PC-3 (cell line): ENCODE measurements around the gene QRSL1. TPM values are rescaled to one million over a fixed set of nuclear protein-coding genes. Genes with fewer than 3 reads are reported as not detected.

Experiments used
- ATAC-seq: fragments of 200-7000 bp; cut with Tn5 transposase; 2 replicates; pipeline ENCODE4 v1.9.1; 2020; ENCODE audit warnings: mild to moderate bottlenecking, moderate library complexity
- BruUV-seq: library from RNA; stranded (reverse); fragments of 400-500 nt; replicated peaks from 2 replicates; lab custom pipeline; 2021; lab: Mats Ljungman, UMichigan
- CTCF ChIA-PET: fragments of 300-600 bp; sonication (Branson Sonifier 250); formaldehyde crosslinking; loops from one replicate; lab custom pipeline; 2022; ENCODE audit warnings: antibody characterized with exemption; lab: Charles Lee
- POLR2A ChIA-PET: fragments of 300-600 bp; sonication (Branson Sonifier 250); formaldehyde crosslinking; loops from one replicate; lab custom pipeline; 2022; ENCODE audit warnings: antibody characterized with exemption; ENCODE audit not compliant: unreplicated experiment; lab: Charles Lee
- DNase-seq: peaks from one replicate; pipeline ENCODE4 v3.0.0-alpha.2; 2015
- H2AFZ ChIP-seq: fragments of 300-600 bp; sonication (generic); 2 replicates; pipeline ENCODE4 v1.6.0; 2016; ENCODE audit warnings: antibody characterized with exemption, low read length
- H3F3A ChIP-seq: fragments of 300-600 bp; sonication (generic); one replicate; pipeline ENCODE4 v1.6.0; 2017; ENCODE audit warnings: antibody characterized with exemption, low read length, control low read depth, mild to moderate bottlenecking; ENCODE audit not compliant: unreplicated experiment
- H3K27ac ChIP-seq: fragments of 300-600 bp; sonication (generic); 2 replicates; pipeline ENCODE4 v1.5.1; 2016; ENCODE audit warnings: mild to moderate bottlenecking, low read length
- H3K27me3 ChIP-seq: fragments of 300-600 bp; sonication (generic); 2 replicates; pipeline ENCODE4 v1.6.1; 2016; ENCODE audit warnings: low read length, mixed read lengths
- H3K36me3 ChIP-seq: fragments of 300-600 bp; sonication (generic); 2 replicates; pipeline ENCODE4 v1.6.1; 2016; ENCODE audit warnings: low read depth, mixed run types, low read length, mixed read lengths
- H3K4me1 ChIP-seq: fragments of 300-600 bp; sonication (generic); 2 replicates; pipeline ENCODE4 v1.5.1; 2016; ENCODE audit warnings: low read length; ENCODE audit not compliant: insufficient read depth
- H3K4me2 ChIP-seq: fragments of 300-600 bp; sonication (generic); 2 replicates; pipeline ENCODE4 v1.6.0; 2016; ENCODE audit warnings: low read length
- H3K4me3 ChIP-seq: fragments of 300-600 bp; sonication (generic); 2 replicates; pipeline ENCODE4 v1.5.1; 2016; ENCODE audit warnings: mild to moderate bottlenecking, low read length, mixed read lengths
- H3K79me2 ChIP-seq: fragments of 300-600 bp; sonication (generic); 2 replicates; pipeline ENCODE4 v1.6.1; 2017; ENCODE audit warnings: low read length, mixed read lengths
- H3K9ac ChIP-seq: fragments of 300-600 bp; sonication (generic); 2 replicates; pipeline ENCODE4 v1.6.0; 2016; ENCODE audit warnings: mild to moderate bottlenecking, low read length
- H3K9me2 ChIP-seq: fragments of 300-600 bp; sonication (generic); replicated peaks from 2 replicates; pipeline ENCODE4 v1.6.1; 2016; ENCODE audit warnings: mixed run types, low read length, mixed read lengths
- H3K9me3 ChIP-seq: fragments of 300-600 bp; sonication (generic); 2 replicates; pipeline ENCODE4 v1.6.1; 2016; ENCODE audit warnings: low read length, mixed read lengths
- H4K20me1 ChIP-seq: fragments of 300-600 bp; sonication (generic); 2 replicates; pipeline ENCODE4 v1.6.1; 2016; ENCODE audit warnings: low read length, mixed read lengths
- CTCF ChIP-seq: fragments of 300-600 bp; sonication (generic); conservative IDR thresholded peaks from 2 replicates; pipeline ENCODE4 v1.5.1; 2017; ENCODE audit warnings: antibody characterized with exemption, low read depth, mild to moderate bottlenecking, low read length
- EZH2 ChIP-seq: fragments of 300-600 bp; sonication (generic); IDR thresholded peaks from one replicate; pipeline ENCODE4 v1.6.1; 2017; ENCODE audit warnings: antibody characterized with exemption, mild to moderate bottlenecking, low read length; ENCODE audit not compliant: unreplicated experiment
- EZH2phosphoT487 ChIP-seq: fragments of 300-600 bp; sonication (generic); IDR thresholded peaks from 2 replicates; pipeline ENCODE4 v1.6.1; 2018; ENCODE audit warnings: mild to moderate bottlenecking, antibody characterized with exemption, low read length, borderline replicate concordance
- intact Hi-C: fragments of 100-400 bp; cut with micrococcal nuclease; formaldehyde crosslinking; loops from 2 replicates; pipeline ENCODE4 v1.9.0; 2023
- total RNA-seq: library from RNA; depleted of rRNA; stranded (reverse); fragments of >200 nt; gene quantifications from 2 replicates; pipeline ENCODE4 v1.2.3, GENCODE V29; 2014

The QRSL1 gene
- total RNA-seq, 1 experiment from 2014 or later = 10.0 TPM

- CTCF ChIA-PET = no interaction called here
- Histone ChIP-seq H3K4me2 (no peak overlapping the region), H3K4me1 (no peaks in the 10 kb centered on the region), H4K20me1 (no peaks in the 10 kb centered on the region), H3K9me3 (no peaks in the 10 kb centered on the region), H3K4me3 (no peak overlapping the region), H3F3A (no peaks in the 10 kb centered on the region), H3K27me3 (no peaks in the 10 kb centered on the region), H2AFZ (no peak overlapping the region), H3K27ac (no peak overlapping the region), H3K9me2 (no peaks in the 10 kb centered on the region), H3K9ac (no peak overlapping the region), H3K79me2 (no peaks in the 10 kb centered on the region), H3K36me3 (no peaks in the 10 kb centered on the region; the same call in 1 of the 2 replicates)
- POLR2A ChIA-PET = no interaction called here
- intact Hi-C loops = no loop called here
- TF ChIP-seq CTCF (no peak), EZH2 (no peak), EZH2phosphoT487 (no peak)
- BruUV-seq = no TSS peak
- DNase-seq (no peak), ATAC-seq (no peak)
Measured at GRCh38 chr6:106599440-106599839, 29.9 kb upstream of the QRSL1 start.

GRCh38 chr6:106600329-106600728 lies 29.0 kb upstream of the QRSL1 start:
- no peaks in the 10 kb centered on the region for H3K79me2 ChIP-seq
- POLR2A ChIA-PET = no interaction called here
- no peaks in the 10 kb centered on the region for H4K20me1 ChIP-seq
- no peaks in the 10 kb centered on the region for H3K9me2 ChIP-seq
- no peak overlapping the region for H2AFZ ChIP-seq
- no peak overlapping the region for H3K27ac ChIP-seq
- CTCF ChIA-PET = no interaction called here
- no peaks in the 10 kb centered on the region for H3K9me3 ChIP-seq
- TF ChIP-seq CTCF (no peak), EZH2 (no peak), EZH2phosphoT487 (no peak)
- intact Hi-C loops = no loop called here
- no peak overlapping the region for H3K4me2 ChIP-seq
- H3F3A ChIP-seq = no peaks in the 10 kb centered on the region
- no peak for DNase-seq
- H3K27me3 ChIP-seq = no peaks in the 10 kb centered on the region
- H3K4me3 ChIP-seq = no peak overlapping the region
- ATAC-seq = no peak
- no peaks in the 10 kb centered on the region; the same call in 1 of the 2 replicates for H3K36me3 ChIP-seq
- H3K9ac ChIP-seq = no peak overlapping the region
- H3K4me1 ChIP-seq = no peaks in the 10 kb centered on the region
- BruUV-seq = no TSS peak

GRCh38 chr6:106608080-106608668 lies 21.2 kb upstream of the QRSL1 start:
- Histone ChIP-seq H3F3A (no peaks in the 10 kb centered on the region), H3K4me3 (no peak overlapping the region), H3K9me3 (no peaks in the 10 kb centered on the region), H3K9me2 (no peaks in the 10 kb centered on the region), H3K4me1 (no peaks in the 10 kb centered on the region), H2AFZ (no peak overlapping the region), H3K27ac (no peak overlapping the region), H4K20me1 (no peaks in the 10 kb centered on the region), H3K36me3 (no peaks in the 10 kb centered on the region), H3K79me2 (no peaks in the 10 kb centered on the region), H3K9ac (no peak overlapping the region), H3K4me2 (no peak overlapping the region), H3K27me3 (no peaks in the 10 kb centered on the region)
- DNase-seq (peak; percentile 76), ATAC-seq (peak; percentile 70)
- CTCF ChIA-PET = no interaction called here
- POLR2A ChIA-PET = interaction anchor here (0.5 to 0.6 kb wide), 2 partner anchors 18 to 228 kb away, joined by 4 read pairs; no protein-coding TSS in a partner anchor
- intact Hi-C loops = loop anchor here (1.0 kb wide), 2 partner anchors 80 to 371 kb away; no protein-coding TSS in a partner anchor
- TF ChIP-seq EZH2phosphoT487 (no peak), EZH2 (no peak), CTCF (peak; percentile 68)
- BruUV-seq = no TSS peak
